ENCODE measurements around the gene FUT3. TPM values are rescaled to one million over a fixed set of nuclear protein-coding genes. Genes with fewer than 3 reads are reported as not detected.

FUT3 gene
- total and polyA plus RNA-seq, 12 donors: 0.14 to 0.20 (median 0.16) TPM; not detected in 8

DNA sequence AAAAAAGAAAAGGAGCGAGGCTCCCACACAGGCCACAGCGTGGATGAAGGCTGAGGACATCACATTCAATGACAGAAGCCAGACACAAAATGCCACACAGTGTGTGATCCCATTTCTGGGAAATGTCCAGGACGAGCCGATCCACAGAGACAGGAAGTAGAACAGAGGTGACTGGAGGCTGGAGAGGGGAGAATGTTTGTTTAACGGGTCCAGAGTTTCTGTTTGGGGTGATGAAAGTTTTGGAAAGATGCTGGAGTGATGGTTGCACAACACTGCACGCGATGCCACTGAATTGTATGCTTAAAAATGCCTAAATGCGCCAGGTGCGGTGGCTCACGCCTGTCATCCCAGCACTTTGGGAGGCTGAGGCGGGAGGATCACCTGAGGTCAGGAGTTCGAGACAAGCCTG, 19.7 kb upstream of the FUT3 start:
- intact Hi-C loops (cut with DNase I): no loop called here
- WGBS, 4 donors: 80 to 87% (median 81%) methylated on average over 12 of the region's 12 CpGs
- no peak for DNase-seq
- Histone ChIP-seq H3K36me3 (replicated peaks in 1 of 2) (no peaks in the 10 kb centered on the region), H3K4me3 (no peak overlapping the region), H3K9me3 (replicated peaks in 1 of 3) (no peaks in the 10 kb centered on the region), H3K27ac (no peak overlapping the region), H3K27me3 (no peaks in the 10 kb centered on the region), H3K4me1 (replicated peaks in 1 of 2) (no peaks in the 10 kb centered on the region)
- no peak for TF ChIP-seq POLR2A (IDR thresholded peaks at IDR 0.05)
- TF ChIP-seq, protein P1, sequence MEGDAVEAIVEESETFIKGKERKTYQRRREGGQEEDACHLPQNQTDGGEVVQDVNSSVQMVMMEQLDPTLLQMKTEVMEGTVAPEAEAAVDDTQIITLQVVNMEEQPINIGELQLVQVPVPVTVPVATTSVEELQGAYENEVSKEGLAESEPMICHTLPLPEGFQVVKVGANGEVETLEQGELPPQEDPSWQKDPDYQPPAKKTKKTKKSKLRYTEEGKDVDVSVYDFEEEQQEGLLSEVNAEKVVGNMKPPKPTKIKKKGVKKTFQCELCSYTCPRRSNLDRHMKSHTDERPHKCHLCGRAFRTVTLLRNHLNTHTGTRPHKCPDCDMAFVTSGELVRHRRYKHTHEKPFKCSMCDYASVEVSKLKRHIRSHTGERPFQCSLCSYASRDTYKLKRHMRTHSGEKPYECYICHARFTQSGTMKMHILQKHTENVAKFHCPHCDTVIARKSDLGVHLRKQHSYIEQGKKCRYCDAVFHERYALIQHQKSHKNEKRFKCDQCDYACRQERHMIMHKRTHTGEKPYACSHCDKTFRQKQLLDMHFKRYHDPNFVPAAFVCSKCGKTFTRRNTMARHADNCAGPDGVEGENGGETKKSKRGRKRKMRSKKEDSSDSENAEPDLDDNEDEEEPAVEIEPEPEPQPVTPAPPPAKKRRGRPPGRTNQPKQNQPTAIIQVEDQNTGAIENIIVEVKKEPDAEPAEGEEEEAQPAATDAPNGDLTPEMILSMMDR (IDR thresholded peaks at IDR 0.05): no peak

DNA sequence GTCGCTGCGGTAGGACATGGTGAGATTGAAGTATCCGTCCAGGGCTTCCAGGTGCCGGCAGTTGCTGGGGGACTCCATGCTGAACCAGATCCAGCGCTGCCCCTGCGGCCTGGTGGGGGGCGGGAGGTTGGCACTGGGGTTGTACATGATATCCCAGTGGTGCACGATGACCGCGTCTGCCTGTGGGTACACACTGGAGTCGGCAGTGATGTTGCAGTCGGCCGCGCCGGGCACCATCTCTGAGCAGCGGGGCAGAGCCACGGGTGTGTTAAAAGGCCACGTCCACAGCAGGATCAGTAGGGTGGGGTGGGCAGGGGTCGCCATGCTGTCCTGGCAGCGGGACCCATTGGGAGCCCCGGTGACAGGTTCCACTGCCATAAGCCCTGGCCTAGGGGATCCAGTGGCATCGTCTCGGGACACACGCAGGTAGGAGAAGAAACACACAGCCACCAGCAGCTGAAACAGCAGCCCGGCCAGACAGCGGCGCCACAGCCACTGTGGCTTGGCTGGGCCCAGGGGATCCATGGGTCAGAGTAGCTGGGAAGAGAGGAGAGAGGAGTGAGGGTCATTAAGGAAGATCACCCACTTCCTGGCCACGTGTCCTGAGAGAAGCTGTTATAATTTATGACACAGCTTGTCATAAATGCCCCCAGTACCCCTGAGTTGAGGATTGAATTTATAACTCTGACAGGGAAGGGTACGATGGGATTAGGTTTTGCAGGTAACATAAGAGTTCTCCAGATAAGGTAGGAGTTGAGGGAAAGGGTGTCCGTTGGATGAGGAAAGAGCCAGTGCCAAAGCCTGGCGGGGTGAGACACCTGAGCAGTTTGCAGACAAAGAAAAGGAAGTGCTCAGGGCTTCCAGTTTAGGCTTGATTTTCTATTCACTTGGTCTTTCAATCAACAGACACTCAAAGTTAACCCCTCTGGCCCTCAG, 16.2 kb upstream of the FUT3 start:
- Histone ChIP-seq H3K27ac (no peak overlapping the region), H3K9me3 (replicated peaks in 1 of 3) (no peaks in the 10 kb centered on the region), H3K36me3 (replicated peaks in 1 of 2) (no peaks in the 10 kb centered on the region), H3K4me3 (no peak overlapping the region), H3K27me3 (no peaks in the 10 kb centered on the region), H3K4me1 (replicated peaks in 1 of 2) (no peaks in the 10 kb centered on the region)
- intact Hi-C loops (cut with DNase I): no loop called here
- WGBS, 4 donors: 81 to 87% (median 84%) methylated on average over 18 to 31 of the region's 31 CpGs
- TF ChIP-seq, protein P1 (IDR thresholded peaks at IDR 0.05): no peak
- TF ChIP-seq POLR2A (IDR thresholded peaks at IDR 0.05): no peak
- no peak for DNase-seq

DNA sequence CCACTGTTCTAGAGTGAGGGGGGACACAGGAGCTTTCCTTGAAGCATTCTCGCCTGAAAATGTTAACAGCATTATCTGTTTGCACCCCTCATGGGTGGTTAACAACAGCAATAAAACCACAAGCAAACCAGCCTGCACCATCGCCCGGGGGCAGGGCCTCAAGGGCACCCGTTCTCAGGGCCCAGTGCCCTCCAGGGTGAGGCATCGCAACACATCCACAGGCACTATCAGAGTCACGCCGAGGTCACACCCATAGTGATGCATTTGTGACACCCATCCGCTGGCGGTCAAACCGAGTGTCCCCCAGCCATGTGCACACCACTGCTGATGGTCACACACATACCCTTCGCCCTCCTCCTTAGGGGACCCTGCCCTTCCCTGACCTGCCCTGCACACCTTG, 14.5 kb upstream of the FUT3 start:
- no peaks in the 10 kb centered on the region for H3K9me3 ChIP-seq (replicated peaks in 1 of 3)
- H3K4me3 ChIP-seq: no peak overlapping the region
- H3K27me3 ChIP-seq: no peaks in the 10 kb centered on the region
- no peak overlapping the region for H3K27ac ChIP-seq
- H3K4me1 ChIP-seq (replicated peaks in 1 of 2): no peaks in the 10 kb centered on the region
- no peak for TF ChIP-seq POLR2A (IDR thresholded peaks at IDR 0.05)
- TF ChIP-seq, protein P1 (IDR thresholded peaks at IDR 0.05): no peak
- peak in 1 of 7 donors; percentile 23 for DNase-seq
- intact Hi-C loops (cut with DNase I): no loop called here
- 75 to 88% (median 78%) methylated on average over 1 to 11 of the region's 11 CpGs for WGBS, 4 donors
- no peaks in the 10 kb centered on the region for H3K36me3 ChIP-seq (replicated peaks in 1 of 2)

DNA sequence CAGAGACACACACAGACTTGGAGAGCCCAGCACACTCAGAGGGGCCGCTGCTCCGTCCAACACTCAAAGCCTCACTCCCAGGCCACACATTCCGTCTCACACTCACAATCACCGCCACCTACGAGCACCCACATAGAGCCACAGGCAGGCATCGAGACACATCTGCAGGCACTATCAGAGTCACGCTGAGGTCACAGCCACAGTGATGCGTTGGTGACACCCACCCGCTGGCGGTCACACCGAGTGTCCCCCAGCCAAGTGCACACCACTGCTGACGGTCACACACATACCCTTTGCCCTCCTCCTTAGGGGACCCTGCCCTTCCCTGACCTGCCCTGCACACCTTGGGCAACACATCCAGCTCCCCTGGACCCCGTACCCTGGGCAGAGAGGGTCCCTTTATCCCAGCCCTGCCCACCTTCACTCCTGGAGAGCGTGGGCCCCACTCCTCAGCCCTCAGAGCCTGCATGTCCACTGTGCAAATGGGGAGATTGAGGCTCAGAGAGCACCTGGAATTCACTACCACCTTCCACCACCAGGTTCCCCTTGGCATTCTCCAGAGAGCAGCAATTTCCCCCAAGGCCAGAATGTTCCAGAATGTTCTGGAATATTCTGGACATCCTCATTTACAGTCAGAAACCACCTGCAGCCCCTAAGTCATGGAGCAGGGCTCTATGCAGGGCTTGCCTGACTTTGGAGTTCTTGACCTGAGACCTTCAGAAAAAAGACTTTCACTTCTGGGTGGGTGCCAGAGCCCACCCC, 13.7 kb upstream of the FUT3 start:
- no peak for DNase-seq
- H3K4me3 ChIP-seq: no peak overlapping the region
- intact Hi-C loops (cut with DNase I): no loop called here
- H3K9me3 ChIP-seq (replicated peaks in 1 of 3): no peaks in the 10 kb centered on the region
- H3K4me1 ChIP-seq (replicated peaks in 1 of 2): no peaks in the 10 kb centered on the region
- no peak overlapping the region for H3K27ac ChIP-seq
- TF ChIP-seq, protein P1 (IDR thresholded peaks at IDR 0.05): no peak
- no peak for TF ChIP-seq POLR2A (IDR thresholded peaks at IDR 0.05)
- WGBS, 4 donors: 80 to 87% (median 84%) methylated on average over 13 to 14 of the region's 14 CpGs
- H3K36me3 ChIP-seq (replicated peaks in 1 of 2): no peaks in the 10 kb centered on the region
- no peaks in the 10 kb centered on the region for H3K27me3 ChIP-seq

Measured in adrenal gland (tissue), 12 donors.